GM10847 (cell line): ENCODE results near the gene ITSN1.

Experiments used
- POLR2A ChIP-seq: IDR thresholded peaks from 2 replicates; pipeline ENCODE4 v1.6.1; 2011; ENCODE audit not compliant: insufficient read length; ENCODE audit errors: extremely low read depth

The ITSN1 gene

DNA sequence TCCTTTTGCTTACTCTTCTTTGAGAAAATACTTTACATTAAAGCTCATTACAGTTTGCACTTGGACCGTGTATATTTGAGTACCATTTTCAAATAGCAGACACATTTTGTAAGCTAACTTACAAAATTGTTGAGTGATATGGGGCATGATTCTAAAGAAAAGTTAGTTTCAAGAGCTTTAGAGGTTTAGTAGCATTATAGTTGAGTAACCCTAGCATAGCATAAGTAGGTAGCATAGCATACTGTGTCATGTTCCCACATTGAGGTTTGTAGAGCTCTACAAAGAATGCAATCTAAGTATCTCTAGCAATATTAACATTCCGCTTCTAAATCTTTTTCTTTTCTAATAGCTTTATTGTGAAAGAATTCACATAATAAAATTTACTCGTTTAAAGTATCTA lies 92.0 kb downstream of the ITSN1 start:
- TF ChIP-seq POLR2A, result no peak

DNA sequence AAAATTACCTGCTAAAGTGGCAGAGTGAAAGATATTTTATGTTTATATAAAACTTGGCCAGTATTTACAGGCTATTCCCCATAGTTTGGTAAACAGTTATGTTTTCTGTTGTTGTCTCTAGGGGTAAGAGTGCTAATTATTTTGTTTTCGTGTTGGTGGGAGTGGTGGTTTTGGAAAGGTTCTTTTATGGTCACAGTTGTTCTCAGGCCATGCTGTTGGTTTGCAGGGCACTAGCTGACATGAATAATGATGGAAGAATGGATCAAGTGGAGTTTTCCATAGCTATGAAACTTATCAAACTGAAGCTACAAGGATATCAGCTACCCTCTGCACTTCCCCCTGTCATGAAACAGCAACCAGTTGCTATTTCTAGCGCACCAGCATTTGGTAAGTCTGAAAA lies 92.5 kb downstream of the ITSN1 start:
- no peak for TF ChIP-seq POLR2A

DNA sequence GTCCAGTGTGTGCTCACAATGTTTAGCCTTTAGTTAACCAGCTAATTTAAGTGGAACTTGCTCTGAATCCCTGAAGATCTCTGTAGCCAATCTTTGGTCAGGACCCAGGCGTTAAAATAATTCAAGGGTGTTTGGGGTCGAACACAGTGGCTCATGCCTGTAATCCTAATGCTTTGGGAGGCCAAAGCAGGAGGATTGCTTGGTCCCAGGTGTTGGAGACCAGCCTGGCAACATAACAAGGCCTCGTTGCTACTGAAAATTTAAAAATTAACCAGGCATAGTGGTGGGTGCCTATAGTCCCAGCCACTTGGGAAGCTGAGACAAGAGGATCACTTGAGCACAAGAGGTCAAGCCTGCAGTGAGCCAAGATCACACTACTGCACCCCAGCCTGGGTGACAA lies 94.3 kb downstream of the ITSN1 start:
- no peak for TF ChIP-seq POLR2A

DNA sequence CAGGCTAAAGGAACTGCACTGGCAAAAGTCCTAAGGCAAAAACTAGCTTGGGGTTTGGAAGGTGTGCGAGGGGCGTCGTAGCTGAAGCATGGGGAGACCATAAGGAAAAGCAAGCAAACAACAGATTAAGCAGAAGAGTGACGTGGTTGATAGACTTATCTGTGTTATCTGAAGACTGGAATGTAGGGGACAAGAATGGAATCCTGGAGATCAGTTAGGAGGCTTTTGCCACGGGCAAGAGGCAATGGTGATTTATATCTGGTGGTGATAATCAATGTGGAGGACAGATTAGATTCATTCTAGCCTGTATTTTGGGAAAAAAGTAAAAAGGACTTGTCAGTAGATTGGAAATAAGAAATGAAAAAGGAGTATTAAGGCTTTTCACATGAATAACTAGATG lies 97.4 kb downstream of the ITSN1 start:
- no peak for TF ChIP-seq POLR2A

DNA sequence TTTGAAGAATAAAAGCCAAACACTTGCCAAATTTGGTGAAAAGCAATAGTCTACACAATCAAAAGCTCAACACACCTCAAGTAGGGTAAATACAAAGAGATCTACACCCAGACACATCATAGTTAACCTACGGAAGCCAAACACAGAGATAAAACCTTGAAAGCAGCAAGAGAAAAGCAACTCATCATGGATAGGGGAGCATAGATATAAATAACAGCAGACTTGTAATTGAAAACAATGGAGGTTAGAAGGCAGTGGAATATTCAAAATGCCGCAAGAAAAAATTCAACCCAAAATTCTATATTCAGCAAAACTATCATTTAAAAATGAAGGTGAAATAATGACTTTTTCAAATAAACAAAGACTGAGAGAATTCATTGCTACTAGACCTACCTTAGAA lies 105.1 kb downstream of the ITSN1 start:
- no peak for TF ChIP-seq POLR2A

DNA sequence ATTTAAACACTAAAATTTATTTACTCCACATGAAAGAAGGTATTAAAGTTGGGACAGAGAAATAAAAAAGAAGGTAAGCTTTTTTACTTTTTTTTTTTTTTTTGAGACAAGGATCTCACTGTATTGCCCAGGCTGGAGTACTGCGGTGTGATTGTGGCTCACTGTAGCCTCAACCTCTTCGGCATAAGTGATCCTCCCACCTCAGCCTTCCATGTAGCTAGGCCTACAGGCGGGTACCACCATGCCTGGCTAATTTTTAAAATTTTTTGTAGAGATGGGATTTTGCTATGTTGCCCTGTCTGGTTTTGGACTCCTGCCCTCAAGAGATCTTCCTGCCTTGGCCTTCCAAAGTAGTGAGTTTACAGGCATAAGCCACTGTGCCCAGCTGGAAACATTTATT lies 106.6 kb downstream of the ITSN1 start:
- TF ChIP-seq POLR2A, result no peak

DNA sequence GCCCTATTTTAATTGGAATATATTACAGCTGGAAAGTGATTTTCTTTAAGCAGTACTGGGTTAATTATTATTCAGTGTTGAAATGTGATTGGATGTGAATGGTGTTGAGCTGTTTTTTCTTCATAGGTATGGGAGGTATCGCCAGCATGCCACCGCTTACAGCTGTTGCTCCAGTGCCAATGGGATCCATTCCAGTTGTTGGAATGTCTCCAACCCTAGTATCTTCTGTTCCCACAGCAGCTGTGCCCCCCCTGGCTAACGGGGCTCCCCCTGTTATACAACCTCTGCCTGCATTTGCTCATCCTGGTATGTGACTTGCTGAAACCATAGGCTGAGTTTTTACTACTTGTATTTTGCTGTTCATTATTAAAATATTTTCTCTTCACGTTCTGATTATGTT lies 107.7 kb downstream of the ITSN1 start:
- no peak for TF ChIP-seq POLR2A

DNA sequence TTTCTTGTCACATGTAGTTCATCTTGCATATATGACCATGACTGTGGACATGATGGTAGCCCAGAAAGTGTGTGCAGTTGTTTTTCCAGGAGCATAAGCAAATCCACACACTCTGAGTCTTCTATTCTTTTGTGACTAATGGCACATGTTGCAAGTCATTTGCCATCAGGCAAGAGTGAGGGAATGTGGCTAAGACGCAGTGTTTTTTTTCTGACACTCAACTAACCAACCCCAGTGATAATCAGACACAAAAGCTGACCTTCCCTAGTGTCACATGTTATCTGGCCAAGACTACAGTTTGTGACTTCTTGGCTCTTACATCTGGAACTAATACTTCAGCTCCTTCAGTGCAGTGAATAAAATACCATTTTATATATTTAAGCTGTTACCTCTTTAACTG lies 108.8 kb downstream of the ITSN1 start:
- no peak for TF ChIP-seq POLR2A

DNA sequence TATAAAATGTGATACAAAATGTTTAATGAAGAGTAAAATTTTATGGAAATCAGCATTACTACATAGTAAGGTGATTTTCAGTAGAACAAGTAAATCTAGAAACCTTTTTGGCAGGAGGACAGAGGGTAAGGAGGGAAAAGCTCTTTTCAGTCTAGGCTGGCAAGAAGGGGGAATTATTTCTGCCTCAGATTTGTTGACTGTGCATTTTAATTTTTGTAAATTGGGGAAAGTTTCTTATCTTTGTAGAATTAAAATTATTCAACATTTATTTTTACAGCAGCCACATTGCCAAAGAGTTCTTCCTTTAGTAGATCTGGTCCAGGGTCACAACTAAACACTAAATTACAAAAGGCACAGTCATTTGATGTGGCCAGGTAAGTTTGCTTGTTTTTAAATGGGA lies 109.2 kb downstream of the ITSN1 start:
- no peak for TF ChIP-seq POLR2A

DNA sequence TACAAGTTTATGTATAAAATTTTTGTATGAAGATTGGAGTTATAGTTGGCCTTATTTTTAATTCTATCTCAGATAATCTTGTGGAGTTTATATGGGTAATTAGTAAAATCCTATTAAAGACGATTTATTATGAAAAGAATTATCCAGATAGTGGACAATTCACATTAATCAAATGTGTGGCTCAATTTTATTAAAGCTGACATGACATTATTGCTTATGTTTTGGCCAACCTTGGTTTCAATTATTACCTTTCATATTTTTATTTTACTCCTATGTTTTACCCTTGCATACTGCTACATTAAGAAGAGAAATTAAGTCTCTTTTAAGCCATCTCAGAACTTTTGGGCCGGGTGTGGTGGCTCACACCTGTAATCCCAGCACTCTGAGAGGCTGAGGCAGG lies 110.0 kb downstream of the ITSN1 start:
- TF ChIP-seq POLR2A, result no peak

DNA sequence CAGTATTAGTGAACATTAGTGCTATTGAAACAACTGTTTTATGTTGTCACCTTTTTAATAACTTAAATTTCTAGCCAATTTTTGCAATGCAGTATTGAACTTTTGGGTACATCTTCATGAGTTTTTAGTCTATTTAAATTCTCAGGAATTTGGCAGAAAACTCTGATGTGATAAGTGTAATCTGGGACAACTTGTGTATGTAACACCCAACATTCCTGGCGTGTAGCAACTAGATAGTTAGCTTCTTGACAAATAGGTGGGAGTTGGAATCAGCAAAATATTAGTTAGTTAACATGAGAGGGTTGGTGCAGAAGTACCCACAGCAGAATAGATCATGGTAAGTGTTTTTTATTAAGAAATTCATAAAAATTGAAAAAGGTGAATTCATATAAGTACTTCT lies 111.6 kb downstream of the ITSN1 start:
- TF ChIP-seq POLR2A, result no peak

DNA sequence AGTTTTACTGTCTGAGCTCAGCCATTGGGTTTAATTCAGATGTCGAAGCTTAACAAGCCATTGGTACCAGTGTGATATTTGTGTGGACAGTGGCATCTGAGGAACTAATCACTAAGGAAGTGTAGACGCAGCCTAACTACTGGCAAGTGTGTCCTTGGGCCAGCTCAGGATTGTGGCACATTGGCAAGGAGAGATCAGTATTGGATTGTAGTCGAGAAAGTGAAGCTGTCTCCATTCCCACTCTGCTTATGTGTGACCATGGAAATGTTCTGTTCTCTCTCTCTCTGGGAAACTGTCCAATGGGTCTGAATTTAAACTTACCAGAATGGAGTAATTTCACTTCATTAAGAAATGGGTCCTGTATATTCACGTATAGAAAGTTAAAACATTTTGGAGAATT lies 112.2 kb downstream of the ITSN1 start:
- TF ChIP-seq POLR2A, result no peak

DNA sequence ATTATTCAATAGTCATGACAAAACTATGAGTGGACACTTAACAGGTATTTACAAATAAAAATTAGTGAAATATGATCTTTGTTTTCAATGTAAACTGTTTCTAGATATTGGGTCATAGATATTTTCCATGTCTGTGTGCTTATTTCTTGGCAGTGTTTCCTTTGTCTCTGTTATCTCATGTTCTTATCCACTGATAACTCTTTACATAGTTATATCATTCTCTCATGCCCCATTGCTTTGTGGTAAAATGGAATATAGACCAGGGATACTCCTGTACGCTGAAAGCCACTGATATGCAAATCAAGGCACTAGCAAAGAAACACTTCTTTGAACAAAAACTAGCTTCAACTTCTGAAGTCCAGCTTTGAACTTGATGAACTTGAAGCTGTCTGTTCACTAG lies 113.1 kb downstream of the ITSN1 start:
- no peak for TF ChIP-seq POLR2A

DNA sequence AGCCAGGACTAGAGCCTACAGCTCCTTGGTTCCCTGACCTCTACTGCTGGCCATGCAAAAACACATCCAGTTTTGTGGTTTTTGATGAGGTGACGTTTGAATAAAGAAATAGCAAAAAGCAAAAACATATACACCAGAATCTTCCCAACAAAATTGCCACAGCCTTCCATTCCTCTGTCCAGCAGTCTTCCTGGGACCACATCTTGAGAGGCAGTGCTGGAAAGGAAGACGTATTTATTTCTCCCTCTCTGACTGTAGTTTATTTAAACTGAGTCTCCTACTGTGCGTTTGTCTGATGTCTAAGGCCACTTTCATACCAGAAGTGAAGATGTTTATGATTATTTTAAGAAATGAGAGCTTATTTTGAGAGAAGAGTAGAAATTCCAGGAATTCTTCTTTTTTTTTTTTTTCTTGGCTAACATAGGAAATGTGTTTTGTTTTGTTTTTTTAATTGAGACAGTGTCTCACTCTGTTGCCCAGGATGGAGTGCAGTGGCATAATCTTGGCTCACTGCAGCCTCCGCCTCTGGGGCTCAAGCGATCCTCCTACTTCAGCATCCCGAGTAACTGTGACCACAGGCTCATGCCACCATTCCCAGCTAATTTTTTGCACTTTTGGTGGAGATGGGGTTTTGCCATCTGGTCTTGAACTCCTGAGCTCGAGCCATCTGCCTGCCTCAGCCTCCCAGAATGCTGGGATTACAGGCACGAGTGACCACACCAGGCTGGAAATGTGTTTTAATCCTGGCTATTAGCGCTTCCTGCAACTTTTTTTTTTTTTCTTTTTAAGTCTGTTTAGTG lies 118.5 kb downstream of the ITSN1 start:
- TF ChIP-seq POLR2A, result no peak

DNA sequence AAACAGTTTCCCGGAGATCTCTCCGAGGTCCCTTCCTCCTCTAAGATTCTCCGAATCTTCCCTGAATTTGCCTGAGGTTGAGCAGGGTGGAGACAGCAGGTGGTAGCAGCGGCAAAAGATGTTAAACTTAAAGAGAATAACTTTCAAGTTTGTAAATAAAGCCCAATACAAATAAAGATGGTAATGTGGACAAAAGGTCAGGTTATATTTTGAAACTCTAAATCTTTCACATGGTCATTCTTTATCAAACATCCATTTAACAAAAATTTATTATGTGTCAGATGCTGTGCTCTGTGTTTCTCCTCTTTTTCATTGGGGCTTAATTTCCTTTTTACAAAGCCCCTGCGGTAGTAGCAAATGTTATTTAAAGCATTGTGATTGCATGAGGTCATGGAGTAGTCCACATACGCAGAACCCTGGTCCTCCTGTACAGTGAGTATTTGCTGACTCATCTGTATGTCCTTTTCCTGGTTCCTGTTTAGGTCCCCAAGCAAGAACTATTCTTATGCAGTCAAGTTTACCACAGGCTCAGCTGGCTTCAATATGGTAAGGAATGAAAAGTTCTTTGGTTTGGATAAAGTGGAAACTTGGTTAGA lies 119.2 kb downstream of the ITSN1 start:
- TF ChIP-seq POLR2A, result no peak

DNA sequence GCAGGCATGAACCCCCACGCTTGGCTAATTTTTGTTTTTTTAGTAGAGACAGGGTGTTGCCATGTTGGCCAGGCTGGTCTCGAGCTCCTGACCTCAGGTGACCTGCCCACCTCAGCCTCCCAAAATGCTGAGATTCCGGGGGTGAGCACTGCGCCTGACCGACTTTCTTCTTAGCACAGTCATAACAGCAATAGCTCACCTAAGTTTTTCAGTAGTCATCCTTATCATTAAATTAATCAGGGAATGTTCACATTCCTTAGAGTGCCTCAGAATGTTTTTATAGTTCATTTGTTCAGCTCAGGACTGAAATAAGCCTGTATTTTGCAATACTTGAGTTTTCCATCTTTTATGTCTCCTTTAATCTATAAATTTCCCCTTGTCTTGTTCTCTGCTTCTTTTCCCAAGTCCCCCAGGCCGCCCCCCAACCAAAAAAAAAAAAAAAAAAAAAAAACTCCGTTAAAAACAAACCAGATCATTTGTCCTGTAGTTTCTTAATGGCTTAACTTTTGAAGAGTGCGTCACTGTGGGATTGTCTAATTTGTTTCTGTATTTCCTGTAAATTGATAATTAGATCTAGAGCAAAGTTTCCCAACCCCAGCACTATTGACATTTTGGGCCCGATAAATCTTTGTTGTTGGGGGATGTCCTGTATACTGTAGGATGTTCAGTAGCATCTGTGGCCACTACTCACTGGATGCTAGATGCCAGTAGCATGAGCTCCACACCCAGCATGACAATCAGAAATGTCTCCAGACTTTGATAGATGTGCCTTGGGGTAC lies 120.7 kb downstream of the ITSN1 start:
- TF ChIP-seq POLR2A, result no peak

DNA sequence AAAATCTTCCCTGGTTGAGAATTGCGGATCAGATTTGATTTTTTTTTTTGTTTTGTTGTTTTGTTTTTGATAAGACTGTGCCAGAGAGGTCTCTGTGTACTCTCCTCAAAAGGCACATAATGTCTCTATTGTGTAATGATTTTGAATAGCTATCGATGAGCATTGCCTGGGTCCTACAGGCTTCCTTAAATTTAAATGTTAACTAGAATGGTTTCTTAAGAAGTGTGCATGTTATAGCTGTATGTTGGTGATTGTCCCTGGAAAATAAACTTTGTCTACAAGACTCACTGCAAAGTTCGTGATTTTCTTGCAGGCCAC lies 121.2 kb downstream of the ITSN1 start:
- TF ChIP-seq POLR2A, result no peak

DNA sequence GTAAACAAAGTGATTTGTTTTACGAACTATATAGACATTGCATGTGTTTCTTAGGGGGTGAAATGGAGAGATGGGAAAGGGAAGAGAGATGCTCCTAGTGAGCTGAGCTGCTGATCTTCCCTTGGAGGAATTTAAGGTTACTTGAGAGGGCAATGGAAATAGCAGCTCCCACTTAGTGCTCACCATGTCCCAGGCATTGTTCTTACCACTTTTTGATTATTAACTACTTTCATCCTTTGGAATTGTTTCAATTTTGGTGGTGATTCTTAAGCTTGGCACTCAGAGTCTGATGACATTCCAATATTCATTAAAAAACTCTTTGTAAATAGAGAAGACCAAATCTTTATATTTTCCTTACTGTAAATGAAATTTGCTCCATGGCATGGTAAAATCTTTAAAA lies 124.9 kb downstream of the ITSN1 start:
- no peak for TF ChIP-seq POLR2A
